GM23338 (cell line): ENCODE measurements around the gene TAS2R40.

ENCODE experiments used
- CREB1 ChIP-seq: fragments of 250-450 bp; sonication (Bioruptor Pico); IDR thresholded peaks from 2 replicates; pipeline ENCODE4 v1.5.0; 2020; ENCODE audit warnings: low read depth, mild to moderate bottlenecking, moderate library complexity
- POLR2AphosphoS5 ChIP-seq: IDR thresholded peaks from 2 replicates; pipeline ENCODE4 v1.6.1; 2016; ENCODE audit warnings: antibody characterized with exemption, low read depth

DNA sequence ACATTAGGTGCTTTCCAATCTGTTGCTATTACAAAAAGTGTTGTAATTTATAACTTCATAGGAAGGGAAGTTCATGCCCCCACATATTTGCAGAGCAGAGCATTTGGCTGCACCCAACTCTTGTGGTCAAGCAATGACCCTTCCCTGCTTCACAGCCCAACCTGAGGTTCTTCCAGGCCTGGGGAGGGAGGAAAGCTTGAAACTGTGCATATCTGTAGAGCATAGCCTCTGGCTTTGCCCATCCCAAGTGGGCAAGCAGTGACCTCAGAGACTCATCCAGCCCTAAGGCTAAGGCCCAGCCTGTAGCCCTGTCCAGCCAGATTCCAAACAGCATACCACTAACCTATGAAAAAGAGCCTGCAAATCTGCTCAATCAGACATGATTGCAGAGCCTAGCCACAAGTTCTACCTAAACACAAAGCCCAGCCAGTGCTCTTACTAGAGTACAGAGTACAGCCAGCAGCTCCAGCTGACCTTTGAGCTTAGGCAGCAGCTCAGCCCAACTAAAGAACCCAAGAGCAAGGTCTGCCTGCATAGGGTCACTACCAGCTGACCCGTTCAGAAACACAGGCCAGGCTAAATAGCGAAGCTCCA is 27.0 kb downstream of the TAS2R40 start:
- TF ChIP-seq POLR2AphosphoS5 (no peak), CREB1 (CRISPR knock-in tag) (no peak)
